Urothelium cell line (cell line): Measurements from ENCODE around the gene RFX2.
A peak's percentile ranks its signal among the peaks of the same experiment; 100 is the strongest.
"Not testable (repeated sequence)": the region's sequence is repeated elsewhere in the genome, so short reads cannot be mapped to it uniquely, and the experiment has no call there.

Source experiments
- DNase-seq: peaks from one replicate; pipeline ENCODE4 v3.0.0; 2011; ENCODE audit warnings: low spot score, mixed read lengths
- FAIRE-seq: peaks from 2 replicates; lab custom pipeline; 2011; peaks lifted over from hg19 to GRCh38; lab: Jason Lieb, UNC

RFX2 gene

GRCh38 chr19:5994405-5995165 lies 115.7 kb downstream of the RFX2 start:
- FAIRE-seq, result no peak
- DNase-seq, result no peak

- FAIRE-seq (no peak), DNase-seq (no peak)
Observed at GRCh38 chr19:5993648-5994358, 116.5 kb downstream of the RFX2 start.

GRCh38 chr19:5993201-5993600 lies 117.1 kb downstream of the RFX2 start:
- DNase-seq (no peak), FAIRE-seq (no peak)

GRCh38 chr19:5992756-5993155 lies 117.5 kb downstream of the RFX2 start:
- no peak for FAIRE-seq
- DNase-seq, result no peak

GRCh38 chr19:5991244-5991838 lies 119.0 kb downstream of the RFX2 start:
- FAIRE-seq (no peak), DNase-seq (no peak)

- DNase-seq, result peak; percentile 66
- FAIRE-seq, result no peak
Observed at GRCh38 chr19:5990289-5990797, 120.0 kb downstream of the RFX2 start.

GRCh38 chr19:5989388-5990074 lies 120.8 kb downstream of the RFX2 start:
- no peak for DNase-seq
- no peak for FAIRE-seq

- FAIRE-seq (no peak), DNase-seq (no peak)
Observed at GRCh38 chr19:5988517-5989387, 121.5 kb downstream of the RFX2 start.

- DNase-seq (peak; percentile 62), FAIRE-seq (no peak)
Observed at GRCh38 chr19:5987077-5987818, 123.1 kb downstream of the RFX2 start.

GRCh38 chr19:5985837-5986236 lies 124.5 kb downstream of the RFX2 start:
- FAIRE-seq, DNase-seq: not testable (repeated sequence)

- peak; percentile 16 for DNase-seq
Observed at GRCh38 chr19:5985098-5985783, 125.1 kb downstream of the RFX2 start.

GRCh38 chr19:5984600-5984999 lies 125.7 kb downstream of the RFX2 start:
- FAIRE-seq (no peak), DNase-seq (no peak)

More at GRCh38 chr19:5985098-5985783, 125.1 kb downstream of the RFX2 start:
- no peak for FAIRE-seq

GRCh38 chr19:5983367-5983955 lies 126.8 kb downstream of the RFX2 start:
- DNase-seq (no peak), FAIRE-seq (no peak)

GRCh38 chr19:5978606-5979552 lies 131.4 kb downstream of the RFX2 start:
- DNase-seq, result no peak

GRCh38 chr19:5977785-5978605 lies 132.3 kb downstream of the RFX2 start, which contains the start of gene RANBP3:
TSS of gene RANBP3 (minus strand) at chr19:5978140. CDS start at chr19:5978082, 58 bp downstream.
- DNase-seq (peak; percentile 99), FAIRE-seq (peak; percentile 17)

More at GRCh38 chr19:5978606-5979552, 131.4 kb downstream of the RFX2 start:
- FAIRE-seq, result no peak

GRCh38 chr19:5977222-5977784 lies 133.0 kb downstream of the RFX2 start:
- FAIRE-seq (no peak), DNase-seq (no peak)
